UCSD-AML1 (cell line): ENCODE data around the gene CAT.
A peak's percentile ranks its signal among the peaks of the same experiment; 100 is the strongest.
"Not testable (repeated sequence)": the region's sequence is repeated elsewhere in the genome, so short reads cannot be mapped to it uniquely, and the experiment has no call there.

Source experiments
- DNase-seq: peaks from one replicate; lab custom pipeline; 2025; ENCODE audit not compliant: unreplicated experiment; lab: John Stamatoyannopoulos, UW

Gene CAT

DNA sequence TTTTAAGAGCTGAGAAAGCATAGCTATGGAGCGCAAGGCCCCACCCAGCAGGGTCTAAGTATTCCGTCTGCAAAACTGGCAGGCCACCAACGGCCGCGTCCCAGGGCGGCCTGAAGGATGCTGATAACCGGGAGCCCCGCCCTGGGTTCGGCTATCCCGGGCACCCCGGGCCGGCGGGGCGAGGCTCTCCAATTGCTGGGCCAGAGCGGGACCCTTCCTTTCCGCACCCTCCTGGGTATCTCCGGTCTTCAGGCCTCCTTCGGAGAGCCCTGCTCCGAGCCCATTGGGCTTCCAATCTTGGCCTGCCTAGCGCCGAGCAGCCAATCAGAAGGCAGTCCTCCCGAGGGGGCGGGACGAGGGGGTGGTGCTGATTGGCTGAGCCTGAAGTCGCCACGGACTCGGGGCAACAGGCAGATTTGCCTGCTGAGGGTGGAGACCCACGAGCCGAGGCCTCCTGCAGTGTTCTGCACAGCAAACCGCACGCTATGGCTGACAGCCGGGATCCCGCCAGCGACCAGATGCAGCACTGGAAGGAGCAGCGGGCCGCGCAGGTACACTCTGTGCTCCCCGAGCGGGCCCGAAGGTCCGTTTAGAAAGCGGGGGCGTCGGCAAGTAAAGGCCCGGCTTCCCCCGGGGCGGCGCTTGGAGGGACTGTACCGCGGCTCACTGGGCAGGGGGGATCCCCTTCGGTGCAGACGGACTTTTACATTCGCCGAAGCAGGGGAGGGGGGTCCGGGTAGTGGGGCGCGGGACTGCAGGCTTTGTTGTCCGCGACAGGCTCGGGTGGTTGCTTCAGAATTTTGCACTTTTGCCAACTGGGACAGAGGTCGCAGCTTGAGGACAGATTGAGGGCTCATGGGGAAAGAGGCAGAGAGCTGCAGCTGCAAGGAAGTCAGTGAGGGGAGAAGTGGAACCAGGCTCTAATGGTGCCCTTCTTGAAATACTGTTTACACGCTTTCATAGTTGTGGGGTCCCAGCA lies at the start of gene CAT:
TSS of gene CAT (plus strand) at position 406 of the 979 bp plus-strand sequence. CDS start at position 486, 80 bp downstream.
- DNase-seq: peak; percentile 91

DNA sequence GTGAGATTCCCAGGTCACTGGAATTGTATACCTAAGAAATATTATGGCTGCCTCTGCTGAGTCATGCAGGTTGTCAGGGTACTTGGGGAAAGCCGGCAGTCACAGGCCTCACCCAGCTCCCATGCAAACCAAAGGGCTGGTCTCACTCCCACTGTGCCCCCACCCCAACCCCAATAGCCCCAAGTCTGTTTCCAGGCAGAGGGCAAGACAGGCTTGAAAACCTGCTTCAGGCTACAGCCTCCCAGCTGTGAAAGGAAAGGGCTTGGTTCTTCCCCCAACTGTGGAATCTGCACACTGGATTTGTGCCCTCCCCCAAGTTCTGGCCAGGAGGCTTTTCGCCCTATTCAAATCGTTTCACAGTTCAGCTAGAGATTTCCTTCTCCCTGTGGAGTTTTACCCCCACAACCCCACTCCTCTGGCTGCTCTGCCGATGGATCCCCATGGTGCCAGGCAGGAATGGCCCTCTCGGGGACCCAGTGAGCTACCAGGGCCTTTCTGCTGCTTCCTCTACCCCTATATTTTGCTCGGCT lies 43.9 kb upstream of the CAT start:
- no peak for DNase-seq

DNA sequence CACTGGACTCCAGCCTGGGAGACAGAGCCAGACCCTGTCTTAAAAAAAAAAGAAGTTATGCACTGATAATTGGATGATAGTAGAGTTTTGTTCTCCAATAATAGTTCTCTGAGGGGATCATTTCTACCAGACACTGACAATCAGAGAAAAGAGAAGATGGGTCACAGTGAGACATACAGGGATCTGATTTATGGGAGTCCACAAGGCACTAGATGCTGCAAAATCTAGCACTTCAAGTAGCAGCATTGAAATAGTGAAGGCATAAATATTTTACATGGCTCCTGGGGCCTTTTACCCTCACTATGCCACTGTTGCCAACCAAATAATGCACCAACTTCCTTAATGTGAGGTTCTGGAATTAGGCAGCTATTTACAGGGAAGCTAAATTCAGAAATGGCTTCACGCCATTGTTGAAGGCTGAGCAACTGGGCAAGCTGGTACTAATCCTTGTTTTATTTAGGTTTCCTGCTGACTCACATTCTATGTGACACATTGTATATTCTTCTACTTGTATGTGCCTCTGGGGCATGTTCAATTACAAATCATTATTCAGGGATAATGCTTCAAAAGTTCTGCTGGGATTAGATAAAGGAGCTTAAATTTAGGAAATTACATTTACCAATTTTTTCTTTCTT lies 42.7 kb upstream of the CAT start:
- no peak for DNase-seq

DNA sequence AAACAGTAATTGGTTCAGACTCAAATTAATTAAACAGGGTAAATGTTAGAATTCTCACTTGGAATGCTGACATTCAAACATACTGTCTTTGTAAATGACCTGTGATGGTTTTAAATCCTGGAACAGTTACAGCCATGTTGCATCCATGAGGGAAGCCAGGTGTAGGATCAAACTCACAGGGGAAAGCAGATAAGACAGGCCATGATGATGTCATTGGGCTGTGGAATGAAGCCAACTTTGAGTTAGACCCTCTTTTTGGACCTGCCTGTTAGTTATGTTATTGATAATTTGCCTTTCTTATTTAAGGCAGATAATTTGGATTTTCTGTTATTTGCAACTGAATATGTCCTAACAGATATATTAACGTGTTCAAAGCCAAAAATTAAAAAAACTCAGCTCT lies 41.6 kb upstream of the CAT start:
- DNase-seq: no peak

DNA sequence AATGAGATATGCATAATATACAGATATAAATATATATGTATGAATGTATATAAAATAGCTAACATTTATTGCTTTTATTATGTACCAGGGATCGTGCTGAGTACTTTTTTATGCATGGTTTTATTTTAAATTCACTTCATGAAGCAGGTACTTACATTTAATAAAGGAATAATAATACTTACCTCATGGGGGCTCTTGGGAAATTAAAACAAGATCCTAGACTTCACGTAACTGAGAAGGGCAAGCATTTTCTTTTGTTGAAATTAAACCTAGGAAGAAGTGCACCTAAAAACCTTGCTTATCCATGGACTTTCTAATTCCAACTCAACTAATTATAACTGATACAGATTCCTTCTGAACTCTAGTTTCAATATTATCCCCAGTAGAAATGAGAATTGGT lies 40.9 kb upstream of the CAT start:
- no peak for DNase-seq

DNA sequence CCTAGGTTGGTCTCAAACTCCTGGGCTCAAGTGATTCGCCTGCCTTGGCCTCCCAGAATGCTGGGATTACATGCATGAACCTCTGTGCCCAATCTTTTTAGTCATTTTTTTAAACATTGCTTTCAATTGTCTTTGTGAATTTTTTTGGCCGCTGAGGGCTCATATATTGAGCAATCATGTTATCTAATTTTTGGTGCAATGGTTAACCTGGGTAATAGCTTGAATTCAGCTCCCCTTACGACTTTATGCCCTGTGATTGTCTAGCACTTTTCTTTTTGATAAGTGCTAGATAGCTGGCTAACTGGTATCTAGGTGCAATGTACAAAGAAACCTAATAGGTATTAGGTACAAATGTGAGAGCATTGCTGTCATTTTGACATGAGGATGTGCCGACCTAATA lies 35.3 kb upstream of the CAT start:
- DNase-seq: no peak

DNA sequence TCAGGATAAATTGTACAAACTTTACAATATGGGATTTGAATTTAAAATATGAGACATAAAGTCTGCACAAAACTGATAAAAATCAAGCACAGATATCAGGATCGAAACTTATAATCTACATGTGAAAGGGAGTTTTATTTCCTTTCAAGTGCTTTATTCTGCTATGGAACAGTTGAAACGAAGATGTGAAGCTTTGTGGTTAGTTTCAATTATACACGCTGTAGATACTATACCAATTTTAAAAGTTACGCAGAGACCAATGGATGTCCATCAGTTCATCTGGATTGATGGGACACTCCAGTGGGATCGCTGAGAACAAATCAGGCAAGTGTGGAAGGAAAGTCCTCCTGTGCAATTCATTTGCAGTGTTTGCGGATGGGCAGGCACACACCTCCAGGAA lies 34.5 kb upstream of the CAT start:
- no peak for DNase-seq

DNA sequence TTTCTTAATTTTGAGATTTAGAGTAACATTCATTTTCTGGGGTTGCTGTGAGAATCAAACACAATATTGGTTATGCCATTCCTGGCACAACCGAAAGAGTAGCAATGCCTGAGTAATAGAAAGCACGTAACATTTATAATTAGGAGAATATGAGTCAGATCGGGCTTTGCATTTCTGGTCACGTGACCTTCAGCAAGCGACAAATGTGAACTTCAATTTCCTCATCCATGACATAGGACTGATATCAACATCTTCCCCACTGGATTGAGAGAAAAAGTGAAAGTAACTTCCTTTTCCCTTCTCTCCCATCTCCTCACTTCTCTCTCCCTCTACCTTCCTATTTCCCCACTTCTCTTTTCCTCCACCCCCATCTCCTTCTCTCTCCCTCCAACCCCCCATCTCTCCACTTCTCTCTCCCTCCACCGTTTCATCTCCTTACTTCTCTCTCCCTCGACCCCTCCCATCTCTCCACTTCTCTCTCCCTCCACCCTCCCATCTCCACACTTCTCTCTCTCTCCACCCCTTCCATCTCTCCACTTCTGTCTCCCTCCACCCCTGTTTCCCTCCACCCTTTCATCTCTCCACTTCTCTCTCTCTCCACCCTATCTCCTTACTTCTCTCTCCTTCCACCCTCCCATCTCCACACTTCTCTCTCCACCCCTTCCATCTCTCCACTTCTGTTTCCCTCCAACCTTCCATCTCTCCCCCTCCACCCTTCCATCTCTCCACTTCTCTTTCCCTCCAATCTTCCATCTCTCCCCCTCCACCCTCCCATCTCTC lies 33.5 kb upstream of the CAT start:
- DNase-seq: no peak

DNA sequence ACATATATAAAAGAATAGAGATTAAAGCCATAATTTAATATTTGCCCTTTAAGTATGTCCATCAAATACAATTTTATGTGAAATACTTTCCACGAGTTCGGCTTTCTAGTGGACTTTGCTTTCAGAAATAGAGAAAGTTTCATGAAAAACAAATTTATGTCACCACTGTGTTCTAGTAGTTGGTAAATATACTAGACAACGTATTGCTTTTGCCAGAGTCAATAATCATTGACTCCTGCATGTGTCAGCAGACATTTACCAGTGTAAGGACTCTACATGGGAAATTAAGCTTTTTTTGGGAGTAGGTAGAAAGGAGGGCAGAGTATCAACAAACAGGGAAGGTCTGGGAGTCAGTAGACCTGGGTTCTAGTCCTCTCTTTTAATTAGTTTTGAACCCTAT lies 32.3 kb upstream of the CAT start:
- no peak for DNase-seq

DNA sequence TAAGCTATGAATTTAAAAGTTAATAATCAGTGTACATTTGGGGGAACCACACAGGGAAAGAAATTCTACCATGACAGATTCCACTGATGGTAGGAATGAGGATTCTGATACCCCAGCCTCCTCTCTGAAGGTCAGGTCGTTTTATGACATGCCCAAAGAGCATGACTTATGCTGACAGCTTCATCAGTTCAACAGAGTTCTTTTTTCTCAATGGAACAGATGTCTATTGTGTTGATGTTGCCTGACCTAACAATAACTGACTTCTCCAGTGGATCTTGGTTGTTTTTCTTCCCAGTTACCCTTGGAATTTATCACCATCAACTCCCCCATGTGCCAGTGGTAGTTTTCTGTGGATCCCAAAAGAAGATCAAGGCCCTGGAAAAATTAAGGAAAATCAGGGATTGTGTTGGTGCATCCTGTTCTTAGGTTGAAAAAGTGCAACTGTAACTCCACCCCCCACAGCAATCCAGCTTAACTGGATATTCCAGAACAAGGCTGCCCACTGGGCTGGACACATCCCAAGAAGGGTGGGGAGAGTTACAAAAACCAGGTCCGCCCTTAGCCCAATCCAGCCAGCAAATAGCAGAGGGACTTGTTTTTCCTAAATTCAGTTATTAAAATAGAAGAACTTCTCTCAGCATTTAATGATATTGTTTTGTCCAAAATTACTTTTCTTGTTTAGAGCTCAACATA lies 31.5 kb upstream of the CAT start:
- DNase-seq: no peak

DNA sequence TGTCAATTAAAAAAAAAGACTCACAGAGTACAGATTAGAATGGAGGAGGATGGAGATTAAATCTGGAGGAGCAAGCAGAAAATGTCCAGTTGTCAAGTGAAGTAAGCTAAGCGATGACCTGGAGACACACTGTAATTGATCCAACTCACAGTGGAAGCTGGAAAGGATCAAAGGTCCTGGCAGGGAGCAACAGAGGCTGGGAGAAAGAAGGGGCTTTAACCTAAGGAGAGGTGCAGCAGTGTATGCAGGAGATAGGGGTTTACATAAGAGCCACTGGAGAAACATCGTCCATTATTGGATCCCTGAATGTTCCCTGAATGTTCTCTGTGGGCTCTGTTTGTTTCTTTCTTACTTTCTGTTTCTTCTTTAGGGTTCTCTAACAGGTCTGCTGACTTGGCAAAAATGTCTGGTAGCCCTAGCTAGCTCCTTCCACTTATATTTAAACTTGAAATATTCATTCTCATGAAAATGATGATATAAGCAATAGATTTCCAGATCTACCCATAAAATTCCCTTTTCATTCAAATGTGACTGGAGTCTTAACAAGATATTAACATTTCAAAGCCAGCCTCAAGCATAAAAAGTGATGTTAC lies 30.1 kb upstream of the CAT start:
- DNase-seq: no peak

DNA sequence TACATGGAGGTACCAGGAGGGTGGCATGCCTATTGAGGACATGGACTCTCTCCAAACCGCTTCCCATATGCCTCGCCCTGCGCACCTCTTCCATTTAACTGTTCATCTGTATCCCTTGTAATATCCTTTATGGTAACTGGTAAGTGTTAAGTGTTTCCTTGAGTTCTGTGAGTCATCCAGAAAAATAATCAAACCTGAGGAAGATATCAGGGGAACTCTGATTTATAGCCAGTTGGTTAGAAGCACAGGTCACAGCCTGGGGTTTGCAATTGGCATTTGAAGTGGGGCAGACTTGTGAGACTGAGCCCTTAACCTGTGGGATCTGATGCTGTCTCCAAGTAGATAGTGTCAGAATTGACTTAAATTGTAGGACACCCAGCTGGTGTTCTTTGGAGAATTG lies 27.6 kb upstream of the CAT start:
- no peak for DNase-seq

DNA sequence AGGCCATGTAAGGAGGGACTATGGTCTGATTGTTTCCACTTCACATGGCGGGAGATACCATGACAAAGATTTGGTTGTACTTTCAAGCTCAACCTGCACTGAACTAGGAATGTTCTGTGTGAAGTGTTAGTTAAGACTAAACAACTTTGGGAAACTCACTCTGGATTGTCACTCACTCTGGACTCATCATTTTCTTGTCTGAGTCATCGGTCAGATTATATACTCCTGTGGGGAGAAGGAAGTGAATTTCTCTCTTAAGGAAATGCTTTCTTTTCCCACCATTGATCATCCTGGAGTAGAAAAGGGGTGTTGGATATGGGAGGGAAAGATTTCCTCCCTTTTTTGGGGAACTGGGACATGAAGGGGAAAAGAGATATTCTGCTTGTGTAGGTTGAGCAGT lies 26.9 kb upstream of the CAT start:
- no peak for DNase-seq

DNA sequence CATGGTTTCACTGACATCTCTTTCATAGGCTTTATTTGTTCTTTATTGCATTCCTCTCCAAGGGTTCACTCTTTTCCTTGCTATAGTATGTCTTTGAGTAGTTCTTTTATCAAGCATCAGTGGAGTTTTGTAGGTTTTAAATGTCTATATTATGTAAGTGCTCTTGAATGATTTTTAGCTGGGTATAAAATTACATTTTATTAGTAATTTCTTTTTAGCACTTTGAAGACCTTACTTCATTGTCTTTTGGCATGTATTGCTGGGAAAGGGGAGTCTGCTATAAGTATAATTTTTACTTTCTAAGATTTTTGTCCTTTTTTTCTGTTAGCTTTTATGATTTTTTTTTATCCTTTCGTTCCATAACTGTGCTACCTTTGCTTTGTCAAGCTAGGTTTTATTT lies 25.5 kb upstream of the CAT start:
- DNase-seq: no peak

DNA sequence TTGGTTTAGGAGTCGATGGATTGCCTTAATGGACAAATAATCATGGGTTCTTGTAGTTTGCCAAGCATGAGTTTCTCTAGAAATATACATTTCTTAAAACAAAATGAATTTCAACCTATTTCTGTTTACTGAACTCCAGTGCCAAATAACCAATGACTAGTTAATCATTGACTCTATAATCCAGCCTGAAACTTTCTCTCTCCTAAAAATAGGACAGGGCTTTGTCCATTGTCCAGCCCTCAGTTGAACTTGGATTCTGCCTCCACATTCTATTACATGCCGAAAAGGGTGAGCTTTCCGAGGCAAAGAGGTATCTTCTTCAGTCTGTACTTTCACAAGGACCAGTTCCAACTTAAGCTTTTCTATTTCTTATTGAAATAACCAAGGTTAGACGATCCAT lies 23.2 kb upstream of the CAT start:
- no peak for DNase-seq

DNA sequence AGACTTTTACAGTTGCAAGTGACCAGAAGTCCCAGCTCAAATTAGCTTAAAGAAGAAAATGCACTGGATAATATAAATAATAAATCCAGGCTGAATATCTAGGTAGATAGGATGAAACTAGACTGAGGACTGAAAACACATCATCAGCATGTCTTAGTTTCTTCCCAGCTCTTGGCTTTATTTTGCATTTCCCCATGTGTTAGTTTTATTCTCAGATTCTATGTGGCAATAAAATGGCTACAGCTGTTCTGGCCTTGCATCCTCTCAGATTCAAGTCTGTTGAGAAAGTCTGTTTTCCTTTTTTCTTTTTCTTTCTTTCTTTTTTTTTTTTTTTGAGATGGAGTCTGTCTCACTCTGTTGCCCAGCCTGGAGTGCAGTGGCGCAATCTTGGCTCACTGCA lies 22.6 kb upstream of the CAT start:
- no peak for DNase-seq

DNA sequence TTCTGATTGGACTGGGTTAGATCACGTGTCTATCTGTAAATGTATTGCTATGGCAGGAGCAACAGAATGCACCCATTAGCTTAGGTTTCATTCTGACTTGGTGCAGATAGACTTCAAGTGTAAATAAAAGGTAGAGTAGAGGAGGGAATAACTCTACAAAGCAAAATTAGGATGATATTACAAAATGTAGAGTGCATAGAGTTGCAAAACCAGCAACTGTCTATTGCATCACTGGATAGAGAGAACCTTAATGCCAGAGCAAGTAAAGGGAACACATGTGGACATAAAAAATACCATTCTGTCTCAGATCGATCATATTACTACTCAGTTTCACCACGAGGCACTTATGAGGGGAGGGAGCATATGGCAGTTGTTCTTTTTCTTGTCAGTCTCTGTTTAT lies 22.0 kb upstream of the CAT start:
- DNase-seq: no peak

DNA sequence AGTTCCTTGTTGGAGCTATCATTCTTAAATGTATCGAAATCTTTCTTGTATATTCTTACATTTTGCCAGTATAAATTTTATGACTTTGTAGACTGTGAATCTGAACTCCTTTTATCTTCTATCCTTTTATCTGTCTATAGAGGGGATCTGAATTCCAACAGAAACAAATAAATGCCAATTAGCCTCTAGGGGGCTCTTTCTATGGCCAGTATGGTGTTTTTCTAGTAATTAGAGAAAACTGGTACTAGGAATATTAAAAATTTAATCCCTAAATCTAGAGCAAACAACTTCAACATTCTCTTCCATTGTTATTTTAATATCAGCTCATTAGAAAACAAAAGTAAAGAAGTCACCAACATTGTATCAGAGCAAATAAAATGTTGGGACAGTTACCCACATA lies 21.5 kb upstream of the CAT start:
- no peak for DNase-seq

DNA sequence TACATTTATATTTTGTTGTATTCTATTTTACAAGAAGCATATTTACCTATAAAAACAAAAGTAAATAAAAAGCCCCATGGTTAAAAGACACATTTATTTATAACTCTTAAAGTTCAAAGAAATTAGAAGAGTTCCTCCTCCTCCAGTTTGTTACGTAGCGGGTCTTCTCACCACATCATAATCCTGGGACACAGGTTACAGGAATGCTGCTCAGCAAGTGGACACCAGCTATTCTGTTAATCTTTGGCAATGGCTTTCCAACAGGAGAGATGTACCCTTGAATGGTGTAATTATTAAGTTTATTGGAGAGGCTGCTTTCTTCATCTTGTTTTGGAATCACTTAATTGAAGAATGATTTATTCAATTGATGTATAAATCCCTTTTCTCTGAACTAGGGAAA lies 19.6 kb upstream of the CAT start:
- no peak for DNase-seq

DNA sequence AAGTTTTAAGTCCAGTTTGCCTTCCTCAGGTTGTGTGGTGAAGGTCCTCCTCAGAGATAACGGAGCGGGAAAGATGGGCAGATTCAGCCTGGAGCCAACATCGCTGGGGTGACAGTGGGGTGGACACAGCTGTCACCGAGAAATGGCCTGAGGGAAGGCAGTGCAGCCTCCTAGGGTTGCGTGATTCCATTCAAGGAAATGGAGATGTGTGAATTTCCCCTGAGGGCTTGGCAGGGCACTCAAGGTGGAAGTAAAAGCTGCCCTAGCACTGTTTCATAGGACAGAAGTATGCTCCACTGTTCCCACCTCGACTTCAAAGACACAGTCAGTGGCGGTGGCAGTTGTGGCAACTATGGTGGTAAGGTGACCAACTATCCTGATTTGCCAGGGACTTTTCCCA lies 15.4 kb upstream of the CAT start:
- no peak for DNase-seq

DNA sequence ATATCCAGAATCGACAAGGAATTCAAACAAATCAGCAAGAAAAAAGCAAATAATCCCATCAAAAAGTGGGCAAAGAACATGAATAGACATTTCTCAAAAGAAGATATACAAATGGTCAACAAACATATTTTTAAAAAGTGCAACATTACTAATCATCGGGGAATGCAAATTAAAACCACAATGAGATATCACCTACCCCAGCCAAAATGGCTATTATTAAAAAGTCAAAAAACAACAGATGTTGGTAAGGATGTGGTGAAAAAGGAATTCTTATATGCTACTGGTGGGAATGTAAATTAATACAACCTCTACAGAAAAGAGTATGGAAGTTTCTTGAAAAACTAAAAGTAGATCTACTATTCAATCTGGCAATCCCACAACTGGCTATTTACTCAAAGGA lies 13.9 kb upstream of the CAT start:
- DNase-seq: not testable (repeated sequence)
